Bronchial epithelial cell (primary cell): ENCODE measurements around the gene CELF5. TPM values are rescaled to one million over a fixed set of nuclear protein-coding genes. Genes with fewer than 3 reads are reported as not detected.
"Not testable (repeated sequence)": the region's sequence is repeated elsewhere in the genome, so short reads cannot be mapped to it uniquely, and the experiment has no call there.

Experiments
- DNase-seq: peaks from one replicate; pipeline ENCODE4 v3.0.0-alpha.2; 2010; ENCODE audit warnings: low read depth
- FAIRE-seq: peaks from 2 replicates; lab custom pipeline; 2011; peaks lifted over from hg19 to GRCh38; lab: Jason Lieb, UNC
- H3K27me3 ChIP-seq: 2 replicates; pipeline ENCODE4 v1.5.1; 2011; ENCODE audit warnings: low read length; ENCODE audit not compliant: control insufficient read depth, insufficient read depth
- H3K36me3 ChIP-seq: 2 replicates; pipeline ENCODE4 v1.5.1; 2011; ENCODE audit warnings: low read length; ENCODE audit not compliant: control insufficient read depth, insufficient read depth
- H3K4me3 ChIP-seq: 2 replicates; pipeline ENCODE4 v1.5.1; 2011; ENCODE audit warnings: mild to moderate bottlenecking, low read depth, low read length, control low read depth
- total RNA-seq: library from RNA; depleted of rRNA; stranded (reverse); fragments of >200 nt; gene quantifications from 2 replicates; pipeline ENCODE4 v1.2.1, GENCODE V29; 2014
- TF ChIP-seq, protein P1 (sequence below): IDR thresholded peaks from 2 replicates; pipeline ENCODE4 v1.5.1; 2011; ENCODE audit warnings: mild to moderate bottlenecking, moderate library complexity, low read length, control low read depth, inconsistent platforms; ENCODE audit not compliant: insufficient read depth, severe bottlenecking

The CELF5 gene
- total RNA-seq, 1 donor from 2014 or later = not detected

DNA sequence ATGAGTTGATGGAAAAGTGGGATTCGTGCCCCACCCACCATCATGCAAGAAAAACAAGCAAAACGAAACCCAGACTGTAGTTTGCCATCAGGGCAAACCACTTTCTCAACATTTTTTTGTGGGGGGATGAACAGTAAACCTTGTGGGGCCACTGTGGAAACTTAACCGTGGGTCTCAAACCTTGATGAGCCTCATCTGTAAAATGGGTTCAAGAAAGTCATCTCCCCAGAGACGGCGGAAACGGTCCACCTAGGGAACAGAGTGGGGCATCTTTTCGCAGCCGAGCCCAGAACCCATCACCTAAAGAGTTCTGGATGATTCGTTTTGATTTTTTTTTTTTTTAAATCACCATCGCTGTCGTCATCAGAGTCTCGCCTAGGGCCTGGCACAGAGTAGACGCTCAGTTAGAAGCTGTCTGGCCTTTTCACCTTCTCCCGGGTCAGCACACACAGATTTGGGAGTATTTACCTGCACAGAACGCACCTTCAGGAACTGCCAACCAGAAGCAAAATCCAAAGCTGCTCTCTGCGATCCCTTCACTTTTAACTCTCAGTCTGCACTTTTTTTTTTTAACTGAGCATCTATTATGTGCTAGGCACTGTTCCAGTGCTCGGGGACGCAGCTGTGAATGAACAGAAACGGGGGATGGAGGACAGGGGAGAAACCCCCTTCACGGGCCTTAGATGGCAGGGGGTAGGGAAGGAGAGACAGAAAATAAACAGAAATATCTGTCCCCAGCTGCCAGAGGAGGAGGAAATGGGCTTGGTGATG, 69.8 kb downstream of the CELF5 start:
- no peak for FAIRE-seq
- TF ChIP-seq, protein P1, sequence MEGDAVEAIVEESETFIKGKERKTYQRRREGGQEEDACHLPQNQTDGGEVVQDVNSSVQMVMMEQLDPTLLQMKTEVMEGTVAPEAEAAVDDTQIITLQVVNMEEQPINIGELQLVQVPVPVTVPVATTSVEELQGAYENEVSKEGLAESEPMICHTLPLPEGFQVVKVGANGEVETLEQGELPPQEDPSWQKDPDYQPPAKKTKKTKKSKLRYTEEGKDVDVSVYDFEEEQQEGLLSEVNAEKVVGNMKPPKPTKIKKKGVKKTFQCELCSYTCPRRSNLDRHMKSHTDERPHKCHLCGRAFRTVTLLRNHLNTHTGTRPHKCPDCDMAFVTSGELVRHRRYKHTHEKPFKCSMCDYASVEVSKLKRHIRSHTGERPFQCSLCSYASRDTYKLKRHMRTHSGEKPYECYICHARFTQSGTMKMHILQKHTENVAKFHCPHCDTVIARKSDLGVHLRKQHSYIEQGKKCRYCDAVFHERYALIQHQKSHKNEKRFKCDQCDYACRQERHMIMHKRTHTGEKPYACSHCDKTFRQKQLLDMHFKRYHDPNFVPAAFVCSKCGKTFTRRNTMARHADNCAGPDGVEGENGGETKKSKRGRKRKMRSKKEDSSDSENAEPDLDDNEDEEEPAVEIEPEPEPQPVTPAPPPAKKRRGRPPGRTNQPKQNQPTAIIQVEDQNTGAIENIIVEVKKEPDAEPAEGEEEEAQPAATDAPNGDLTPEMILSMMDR = no peak
- Histone ChIP-seq H3K36me3 (no peaks in the 10 kb centered on the region), H3K4me3 (no peak overlapping the region), H3K27me3 (peaks cover 2% of the 10 kb centered on the region)
- no peak for DNase-seq

DNA sequence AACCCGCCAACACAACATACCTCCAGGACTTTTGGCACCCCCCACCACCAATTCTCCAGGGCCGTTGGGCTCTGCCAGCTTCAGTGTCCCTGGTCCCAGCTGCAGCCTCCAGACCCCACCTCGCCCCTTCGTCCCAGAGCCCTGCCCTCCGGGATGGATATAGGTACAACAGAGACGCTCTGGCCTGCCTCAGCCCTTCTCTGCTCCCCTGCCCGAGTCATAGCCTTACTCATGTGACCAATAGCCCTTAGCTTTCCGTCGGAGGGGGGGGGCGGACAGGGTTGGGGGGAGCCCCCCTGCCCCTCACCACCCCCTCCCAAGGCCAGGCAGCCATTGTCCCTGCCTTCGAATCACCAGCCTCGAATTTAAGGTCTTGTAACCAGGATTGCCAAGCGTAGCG, 71.1 kb downstream of the CELF5 start:
- H3K27me3 ChIP-seq = peaks cover 2% of the 10 kb centered on the region

DNA sequence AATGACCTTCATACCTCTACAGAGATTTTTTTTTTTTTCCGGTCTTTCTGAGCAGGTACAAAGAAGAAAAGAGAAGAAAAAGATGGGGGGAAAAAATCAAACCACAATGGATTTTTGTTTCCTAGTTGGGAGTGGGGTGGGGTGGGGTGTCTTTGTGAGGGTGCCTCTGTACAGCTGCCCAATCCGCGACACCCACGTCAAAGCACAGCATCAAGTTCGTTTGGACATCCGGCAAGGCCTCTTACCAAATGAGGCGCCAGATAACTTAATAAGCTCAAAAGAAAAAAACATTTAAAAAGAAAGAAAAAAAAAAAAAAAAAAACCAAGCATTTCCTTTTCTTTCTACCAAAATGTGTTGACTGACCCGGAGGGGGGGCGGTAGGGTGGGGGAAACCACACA, 71.6 kb downstream of the CELF5 start:
- FAIRE-seq = no peak
- Histone ChIP-seq H3K4me3 (no peak overlapping the region), H3K27me3 (peaks cover 2% of the 10 kb centered on the region), H3K36me3 (no peaks in the 10 kb centered on the region)
- no peak for DNase-seq
- TF ChIP-seq, protein P1 = no peak

More for the DNA sequence above, 71.1 kb downstream of the CELF5 start:
- TF ChIP-seq, protein P1 = no peak
- FAIRE-seq = no peak
- Histone ChIP-seq H3K4me3 (no peak overlapping the region), H3K36me3 (no peaks in the 10 kb centered on the region)
- no peak for DNase-seq

DNA sequence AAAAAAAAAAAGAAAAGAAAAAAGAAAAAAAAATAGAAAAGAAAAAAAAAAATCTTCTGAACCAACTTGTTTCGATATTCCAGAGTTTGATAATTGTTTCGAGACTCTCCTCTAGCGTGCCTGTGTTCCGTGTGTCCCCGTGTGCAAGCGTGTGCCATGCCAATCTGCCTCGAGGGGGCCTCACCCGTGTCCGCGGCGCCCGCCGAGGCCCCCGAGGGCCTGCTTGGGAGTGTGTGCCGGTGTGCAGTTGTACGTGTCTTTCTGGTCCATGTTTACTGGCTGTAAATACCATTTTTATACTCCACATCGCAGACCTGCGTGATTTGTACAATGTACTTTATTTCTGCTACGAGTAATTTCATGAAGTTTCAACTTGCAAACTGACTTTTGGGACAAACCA, 72.0 kb downstream of the CELF5 start:
- H3K4me3 ChIP-seq = no peak overlapping the region
- peaks cover 2% of the 10 kb centered on the region for H3K27me3 ChIP-seq
- TF ChIP-seq, protein P1 = no peak

DNA sequence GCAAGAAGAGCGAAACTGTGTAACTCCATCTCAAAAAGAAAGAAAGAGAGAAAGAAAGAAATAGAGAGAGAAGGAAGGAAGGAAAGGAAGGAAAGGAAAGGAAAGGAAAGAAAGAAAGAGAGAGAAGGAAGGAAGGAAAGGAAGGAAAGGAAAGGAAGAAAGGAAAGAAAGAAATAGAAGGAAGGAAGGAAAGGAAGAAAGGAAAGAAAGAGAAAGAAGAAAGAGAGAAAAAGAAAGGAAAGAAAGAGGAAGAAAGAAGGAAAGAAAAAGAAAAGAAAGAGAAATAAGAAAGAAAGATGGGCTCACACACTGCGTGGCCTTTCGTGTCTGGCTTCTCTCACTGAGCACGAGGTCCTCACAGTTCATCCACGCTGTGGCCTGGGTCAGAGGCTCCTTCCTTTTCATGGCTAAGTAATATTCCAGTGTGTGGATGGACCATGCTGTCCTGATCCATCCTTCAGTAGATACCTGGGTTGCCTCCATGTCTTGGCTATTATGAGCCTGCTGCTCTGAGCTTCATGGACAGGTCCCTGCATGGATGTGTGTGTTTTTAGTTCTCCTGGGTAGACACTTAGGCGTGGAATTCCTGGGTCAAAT, 74.5 kb downstream of the CELF5 start:
- Histone ChIP-seq H3K36me3 (no peaks in the 10 kb centered on the region), H3K27me3 (no peaks in the 10 kb centered on the region), H3K4me3 (no peak overlapping the region)
- TF ChIP-seq, protein P1 = no peak
- FAIRE-seq (no peak), DNase-seq (no peak)

More for the DNA sequence above, 72.0 kb downstream of the CELF5 start:
- DNase-seq (no peak), FAIRE-seq (no peak)
- no peaks in the 10 kb centered on the region for H3K36me3 ChIP-seq

DNA sequence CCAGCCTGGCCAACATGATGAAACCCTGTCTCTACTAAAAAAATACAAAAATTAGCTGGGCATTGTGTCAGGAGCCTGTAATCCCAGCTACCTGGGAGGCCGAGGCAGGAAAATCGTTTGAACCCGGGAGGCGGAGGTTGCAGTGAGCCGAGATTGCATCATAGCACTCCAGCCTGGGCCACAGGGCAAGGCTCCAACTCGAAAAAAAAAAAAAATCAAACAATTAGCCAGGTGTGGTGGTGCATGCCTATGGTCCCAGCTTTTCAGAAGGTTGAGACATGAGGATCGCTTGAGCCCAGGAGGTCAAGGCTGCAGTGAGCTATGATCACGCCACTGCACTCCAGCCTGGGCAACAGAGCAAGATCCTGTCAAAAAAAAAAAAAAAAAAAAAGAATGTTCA, 76.1 kb downstream of the CELF5 start:
- not testable (repeated sequence) for DNase-seq, H3K36me3 ChIP-seq, FAIRE-seq, H3K4me3 ChIP-seq, H3K27me3 ChIP-seq
